SU-DHL-6 (cell line): ENCODE results near the gene NDUFS6.

ENCODE experiments used
- H2AFZ ChIP-seq: fragments of 200-600 bp; sonication (generic); 2 replicates; pipeline ENCODE4 v1.6.1; 2014; ENCODE audit warnings: low read depth, mild to moderate bottlenecking, moderate library complexity, mixed read lengths, antibody characterized with exemption, low read length; ENCODE audit not compliant: severe bottlenecking
- H3F3A ChIP-seq: fragments of 200-600 bp; shearing (Covaris generic); 2 replicates; pipeline ENCODE4 v1.6.0; 2016; ENCODE audit warnings: antibody characterized with exemption, mild to moderate bottlenecking; ENCODE audit not compliant: insufficient read depth
- H3K27ac ChIP-seq: fragments of 200-600 bp; sonication (generic); 2 replicates; pipeline ENCODE4 v1.5.1; 2016; ENCODE audit warnings: low read depth, mild to moderate bottlenecking, low read length, moderate library complexity, mixed read lengths
- H3K27me3 ChIP-seq: fragments of 200-600 bp; sonication (generic), shearing (Covaris generic); 2 replicates; pipeline ENCODE4 v1.6.0; 2014; ENCODE audit warnings: mild to moderate bottlenecking, low read length
- H3K36me3 ChIP-seq: fragments of 200-600 bp; sonication (generic); 2 replicates; pipeline ENCODE4 v1.6.1; 2014; ENCODE audit warnings: mild to moderate bottlenecking, low read length, mixed read lengths
- H3K4me2 ChIP-seq: fragments of 300-600, 200-600 bp; shearing (Covaris generic), sonication (generic); 2 replicates; pipeline ENCODE4 v1.6.0; 2014; ENCODE audit warnings: low read length, low read depth, mild to moderate bottlenecking; ENCODE audit not compliant: poor library complexity, severe bottlenecking
- H3K4me3 ChIP-seq: fragments of 200-600 bp; sonication (generic); 2 replicates; pipeline ENCODE4 v1.5.1; 2014; ENCODE audit warnings: antibody characterized with exemption, low read length, mild to moderate bottlenecking, mixed read lengths; ENCODE audit not compliant: insufficient read depth, poor library complexity, severe bottlenecking
- H3K79me2 ChIP-seq: fragments of 200-600 bp; sonication (generic); 2 replicates; pipeline ENCODE4 v1.6.1; 2014; ENCODE audit warnings: mild to moderate bottlenecking, low read length, moderate library complexity; ENCODE audit not compliant: insufficient read depth
- H3K9ac ChIP-seq: fragments of 200-600 bp; sonication (generic); 2 replicates; pipeline ENCODE4 v1.7.0; 2014; ENCODE audit warnings: mild to moderate bottlenecking, low read length
- H3K9me2 ChIP-seq: fragments of 200-600 bp; sonication (generic); replicated peaks from 2 replicates; pipeline ENCODE4 v1.6.1; 2014; ENCODE audit warnings: low read length; ENCODE audit not compliant: insufficient read depth
- H3K9me3 ChIP-seq: fragments of 200-600 bp; sonication (generic); 2 replicates; pipeline ENCODE4 v1.6.1; 2014; ENCODE audit warnings: low read length, mixed read lengths; ENCODE audit not compliant: insufficient read depth
- H4K20me1 ChIP-seq: fragments of 200-600 bp; sonication (generic); 2 replicates; pipeline ENCODE4 v1.6.1; 2014; ENCODE audit warnings: low read depth, mild to moderate bottlenecking, antibody characterized with exemption, low read length, moderate library complexity, mixed read lengths
- CTCF ChIP-seq: fragments of 200-600 bp; sonication (generic); IDR thresholded peaks from one replicate; pipeline ENCODE4 v1.5.1; 2017; ENCODE audit warnings: antibody characterized with exemption, mild to moderate bottlenecking, low read length, moderate library complexity; ENCODE audit not compliant: insufficient read depth, poor library complexity, severe bottlenecking
- EZH2phosphoT487 ChIP-seq: fragments of 200-600 bp; sonication (generic), shearing (Covaris generic); conservative IDR thresholded peaks from 2 replicates; pipeline ENCODE4 v1.6.1; 2018; ENCODE audit warnings: mild to moderate bottlenecking, antibody characterized with exemption, low read length, moderate library complexity, mixed read lengths

The NDUFS6 gene

GRCh38 chr5:1784197-1785050 is 16.8 kb upstream of the NDUFS6 start:
- Histone ChIP-seq H3K36me3 (no peaks in the 10 kb centered on the region), H3K4me3 (no peak overlapping the region), H3K4me2 (peak overlapping the region; percentile 56), H3F3A (peaks cover 24% of the 10 kb centered on the region), H3K27ac (peak overlapping the region; percentile 95), H2AFZ (no peak overlapping the region), H3K9me3 (no peaks in the 10 kb centered on the region), H3K27me3 (no peaks in the 10 kb centered on the region), H3K9ac (peak overlapping the region; percentile 54), H3K9me2 (no peaks in the 10 kb centered on the region), H3K79me2 (no peaks in the 10 kb centered on the region), H4K20me1 (no peaks in the 10 kb centered on the region)
- no peak for TF ChIP-seq EZH2phosphoT487
- TF ChIP-seq CTCF: no peak

GRCh38 chr5:1785062-1785461 is 16.1 kb upstream of the NDUFS6 start:
- no peaks in the 10 kb centered on the region for H3K9me3 ChIP-seq
- H2AFZ ChIP-seq: no peak overlapping the region
- H3K27ac ChIP-seq: peak overlapping the region; percentile 95
- peak overlapping the region; percentile 54 for H3K9ac ChIP-seq
- peak overlapping the region; percentile 56 for H3K4me2 ChIP-seq
- H3K79me2 ChIP-seq: no peaks in the 10 kb centered on the region
- peaks cover 24% of the 10 kb centered on the region for H3F3A ChIP-seq
- H4K20me1 ChIP-seq: no peaks in the 10 kb centered on the region
- H3K36me3 ChIP-seq: no peaks in the 10 kb centered on the region
- TF ChIP-seq CTCF (no peak), EZH2phosphoT487 (no peak)
- H3K9me2 ChIP-seq: no peaks in the 10 kb centered on the region
- no peaks in the 10 kb centered on the region for H3K27me3 ChIP-seq
- no peak overlapping the region for H3K4me3 ChIP-seq

GRCh38 chr5:1785984-1786383 is 15.2 kb upstream of the NDUFS6 start:
- Histone ChIP-seq H3K79me2 (no peaks in the 10 kb centered on the region), H3K4me2 (no peak overlapping the region), H2AFZ (no peak overlapping the region), H3K27ac (no peak overlapping the region), H4K20me1 (no peaks in the 10 kb centered on the region), H3F3A (peaks cover 28% of the 10 kb centered on the region), H3K9me3 (no peaks in the 10 kb centered on the region), H3K36me3 (no peaks in the 10 kb centered on the region), H3K4me3 (no peak overlapping the region), H3K9me2 (no peaks in the 10 kb centered on the region), H3K9ac (no peak overlapping the region), H3K27me3 (no peaks in the 10 kb centered on the region)
- TF ChIP-seq EZH2phosphoT487: no peak
- no peak for TF ChIP-seq CTCF
